SKM-1 (cell line): ENCODE results near the gene NCKAP5L.

Source experiments
- DNase-seq: peaks from one replicate; lab custom pipeline; 2025; ENCODE audit not compliant: unreplicated experiment; lab: John Stamatoyannopoulos, UW

The NCKAP5L gene

GRCh38 chr12:49744363-49744885, 83.8 kb downstream of the NCKAP5L start:
- DNase-seq, result no peak

- DNase-seq, result peak; percentile 9
These were observed 86.2 kb downstream of the NCKAP5L start for GRCh38 chr12:49741882-49742620.
